ENCODE data around the gene BTF3L4. TPM values are rescaled to one million over a fixed set of nuclear protein-coding genes. Genes with fewer than 3 reads are reported as not detected.

The BTF3L4 gene
- total and polyA plus RNA-seq, 2 experiments from 2014 or later: 112 to 154 TPM

DNA sequence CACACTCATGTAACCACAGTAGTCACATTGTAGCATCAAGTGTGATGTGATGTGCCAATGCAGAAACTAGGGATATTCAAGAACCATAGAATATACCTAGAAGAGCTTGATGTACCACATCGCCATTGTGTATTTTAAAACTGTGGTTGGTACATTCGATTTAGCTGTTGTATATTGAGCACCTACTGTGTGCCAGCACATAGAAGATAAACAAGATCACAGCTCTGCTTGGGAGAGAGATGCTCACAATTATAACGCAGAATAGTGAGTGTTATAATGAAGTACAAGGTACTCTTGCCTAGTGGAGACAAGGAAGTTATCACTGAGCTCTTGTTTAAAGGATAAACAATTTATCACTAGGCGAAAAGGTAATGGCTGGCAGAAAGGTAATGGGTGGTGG is 4.7 kb downstream of the BTF3L4 start (continued):
- TF ChIP-seq, protein P1, sequence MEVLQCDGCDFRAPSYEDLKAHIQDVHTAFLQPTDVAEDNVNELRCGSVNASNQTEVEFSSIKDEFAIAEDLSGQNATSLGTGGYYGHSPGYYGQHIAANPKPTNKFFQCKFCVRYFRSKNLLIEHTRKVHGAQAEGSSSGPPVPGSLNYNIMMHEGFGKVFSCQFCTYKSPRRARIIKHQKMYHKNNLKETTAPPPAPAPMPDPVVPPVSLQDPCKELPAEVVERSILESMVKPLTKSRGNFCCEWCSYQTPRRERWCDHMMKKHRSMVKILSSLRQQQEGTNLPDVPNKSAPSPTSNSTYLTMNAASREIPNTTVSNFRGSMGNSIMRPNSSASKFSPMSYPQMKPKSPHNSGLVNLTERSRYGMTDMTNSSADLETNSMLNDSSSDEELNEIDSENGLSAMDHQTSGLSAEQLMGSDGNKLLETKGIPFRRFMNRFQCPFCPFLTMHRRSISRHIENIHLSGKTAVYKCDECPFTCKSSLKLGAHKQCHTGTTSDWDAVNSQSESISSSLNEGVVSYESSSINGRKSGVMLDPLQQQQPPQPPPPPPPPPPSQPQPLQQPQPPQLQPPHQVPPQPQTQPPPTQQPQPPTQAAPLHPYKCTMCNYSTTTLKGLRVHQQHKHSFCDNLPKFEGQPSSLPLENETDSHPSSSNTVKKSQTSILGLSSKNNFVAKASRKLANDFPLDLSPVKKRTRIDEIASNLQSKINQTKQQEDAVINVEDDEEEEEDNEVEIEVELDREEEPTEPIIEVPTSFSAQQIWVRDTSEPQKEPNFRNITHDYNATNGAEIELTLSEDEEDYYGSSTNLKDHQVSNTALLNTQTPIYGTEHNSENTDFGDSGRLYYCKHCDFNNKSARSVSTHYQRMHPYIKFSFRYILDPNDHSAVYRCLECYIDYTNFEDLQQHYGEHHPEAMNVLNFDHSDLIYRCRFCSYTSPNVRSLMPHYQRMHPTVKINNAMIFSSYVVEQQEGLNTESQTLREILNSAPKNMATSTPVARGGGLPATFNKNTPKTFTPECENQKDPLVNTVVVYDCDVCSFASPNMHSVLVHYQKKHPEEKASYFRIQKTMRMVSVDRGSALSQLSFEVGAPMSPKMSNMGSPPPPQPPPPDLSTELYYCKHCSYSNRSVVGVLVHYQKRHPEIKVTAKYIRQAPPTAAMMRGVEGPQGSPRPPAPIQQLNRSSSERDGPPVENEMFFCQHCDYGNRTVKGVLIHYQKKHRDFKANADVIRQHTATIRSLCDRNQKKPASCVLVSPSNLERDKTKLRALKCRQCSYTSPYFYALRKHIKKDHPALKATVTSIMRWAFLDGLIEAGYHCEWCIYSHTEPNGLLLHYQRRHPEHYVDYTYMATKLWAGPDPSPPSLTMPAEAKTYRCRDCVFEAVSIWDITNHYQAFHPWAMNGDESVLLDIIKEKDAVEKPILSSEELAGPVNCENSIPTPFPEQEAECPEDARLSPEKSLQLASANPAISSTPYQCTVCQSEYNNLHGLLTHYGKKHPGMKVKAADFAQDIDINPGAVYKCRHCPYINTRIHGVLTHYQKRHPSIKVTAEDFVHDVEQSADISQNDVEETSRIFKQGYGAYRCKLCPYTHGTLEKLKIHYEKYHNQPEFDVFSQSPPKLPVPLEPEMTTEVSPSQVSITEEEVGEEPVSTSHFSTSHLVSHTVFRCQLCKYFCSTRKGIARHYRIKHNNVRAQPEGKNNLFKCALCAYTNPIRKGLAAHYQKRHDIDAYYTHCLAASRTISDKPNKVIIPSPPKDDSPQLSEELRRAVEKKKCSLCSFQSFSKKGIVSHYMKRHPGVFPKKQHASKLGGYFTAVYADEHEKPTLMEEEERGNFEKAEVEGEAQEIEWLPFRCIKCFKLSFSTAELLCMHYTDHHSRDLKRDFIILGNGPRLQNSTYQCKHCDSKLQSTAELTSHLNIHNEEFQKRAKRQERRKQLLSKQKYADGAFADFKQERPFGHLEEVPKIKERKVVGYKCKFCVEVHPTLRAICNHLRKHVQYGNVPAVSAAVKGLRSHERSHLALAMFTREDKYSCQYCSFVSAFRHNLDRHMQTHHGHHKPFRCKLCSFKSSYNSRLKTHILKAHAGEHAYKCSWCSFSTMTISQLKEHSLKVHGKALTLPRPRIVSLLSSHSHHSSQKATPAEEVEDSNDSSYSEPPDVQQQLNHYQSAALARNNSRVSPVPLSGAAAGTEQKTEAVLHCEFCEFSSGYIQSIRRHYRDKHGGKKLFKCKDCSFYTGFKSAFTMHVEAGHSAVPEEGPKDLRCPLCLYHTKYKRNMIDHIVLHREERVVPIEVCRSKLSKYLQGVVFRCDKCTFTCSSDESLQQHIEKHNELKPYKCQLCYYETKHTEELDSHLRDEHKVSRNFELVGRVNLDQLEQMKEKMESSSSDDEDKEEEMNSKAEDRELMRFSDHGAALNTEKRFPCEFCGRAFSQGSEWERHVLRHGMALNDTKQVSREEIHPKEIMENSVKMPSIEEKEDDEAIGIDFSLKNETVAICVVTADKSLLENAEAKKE (CRISPR knock-in tag; IDR thresholded peaks at IDR 0.05): no peak
- TF ChIP-seq CREB1 (CRISPR knock-in tag; IDR thresholded peaks at IDR 0.05; ENCODE audit: low read depth): no peak

DNA sequence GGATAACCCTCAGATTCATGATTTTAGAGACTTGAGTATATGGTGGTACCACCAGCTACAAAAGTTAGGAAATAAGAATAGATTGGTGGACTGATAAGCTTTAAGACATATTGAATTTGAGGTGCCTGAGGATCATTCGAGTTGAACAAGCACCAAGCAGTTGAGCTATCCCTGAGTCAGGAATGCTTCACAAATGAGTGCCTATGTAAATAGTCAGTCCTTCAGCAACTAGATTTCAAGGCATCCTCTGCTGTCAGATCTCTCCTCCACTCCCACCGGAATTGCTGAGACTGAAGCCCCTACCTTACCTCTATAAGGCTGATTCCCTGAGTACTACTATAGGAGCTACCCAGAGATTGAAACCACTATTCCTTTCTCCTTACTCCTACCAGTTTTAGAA is 7.1 kb downstream of the BTF3L4 start:
- no peak overlapping the region for H3K4me2 ChIP-seq
- no peaks in the 10 kb centered on the region for H3F3A ChIP-seq (replicated peaks; ENCODE audit: low read depth)
- no peak overlapping the region for H3K4me3 ChIP-seq
- H3K4me1 ChIP-seq (ENCODE audit: insufficient read depth): peaks cover 2% of the 10 kb centered on the region; the same call in 1 of the 2 replicates
- no peak overlapping the region for H3K4me3 Mint-ChIP-seq
- no peak overlapping the region for H2AFZ ChIP-seq
- peaks cover 82% of the 10 kb centered on the region for H3K36me3 Mint-ChIP-seq (ENCODE audit: low read depth)
- ATAC-seq (no peak), DNase-seq (ENCODE audit: low spot score) (no peak)
- H3K27ac Mint-ChIP-seq: peak overlapping the region; percentile 26; the same call in 1 of the 2 replicates
- no peak overlapping the region for H3K27ac ChIP-seq (ENCODE audit: low read depth)
- no peaks in the 10 kb centered on the region for H3K9me3 Mint-ChIP-seq
- peaks cover 26% of the 10 kb centered on the region for H4K20me1 ChIP-seq (replicated peaks; ENCODE audit: insufficient read depth)
- H3K27me3 Mint-ChIP-seq (ENCODE audit: insufficient read depth, low read depth, poor library complexity): peaks cover 2% of the 10 kb centered on the region
- H3K36me3 ChIP-seq (ENCODE audit: insufficient read depth): peaks cover 65% of the 10 kb centered on the region
- H3K9me2 ChIP-seq (ENCODE audit: insufficient read depth): no peaks in the 10 kb centered on the region
- no peaks in the 10 kb centered on the region for H3K27me3 ChIP-seq (ENCODE audit: insufficient read depth)
- peaks cover 86% of the 10 kb centered on the region for H3K79me2 ChIP-seq (replicated peaks; ENCODE audit: insufficient read depth)
- peaks cover 7% of the 10 kb centered on the region for H3K4me1 Mint-ChIP-seq
- TF ChIP-seq, protein P2, sequence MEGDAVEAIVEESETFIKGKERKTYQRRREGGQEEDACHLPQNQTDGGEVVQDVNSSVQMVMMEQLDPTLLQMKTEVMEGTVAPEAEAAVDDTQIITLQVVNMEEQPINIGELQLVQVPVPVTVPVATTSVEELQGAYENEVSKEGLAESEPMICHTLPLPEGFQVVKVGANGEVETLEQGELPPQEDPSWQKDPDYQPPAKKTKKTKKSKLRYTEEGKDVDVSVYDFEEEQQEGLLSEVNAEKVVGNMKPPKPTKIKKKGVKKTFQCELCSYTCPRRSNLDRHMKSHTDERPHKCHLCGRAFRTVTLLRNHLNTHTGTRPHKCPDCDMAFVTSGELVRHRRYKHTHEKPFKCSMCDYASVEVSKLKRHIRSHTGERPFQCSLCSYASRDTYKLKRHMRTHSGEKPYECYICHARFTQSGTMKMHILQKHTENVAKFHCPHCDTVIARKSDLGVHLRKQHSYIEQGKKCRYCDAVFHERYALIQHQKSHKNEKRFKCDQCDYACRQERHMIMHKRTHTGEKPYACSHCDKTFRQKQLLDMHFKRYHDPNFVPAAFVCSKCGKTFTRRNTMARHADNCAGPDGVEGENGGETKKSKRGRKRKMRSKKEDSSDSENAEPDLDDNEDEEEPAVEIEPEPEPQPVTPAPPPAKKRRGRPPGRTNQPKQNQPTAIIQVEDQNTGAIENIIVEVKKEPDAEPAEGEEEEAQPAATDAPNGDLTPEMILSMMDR (conservative IDR thresholded peaks at IDR 0.05; ENCODE audit: low read depth in 2 of 2): no peak
- TF ChIP-seq, protein P3, sequence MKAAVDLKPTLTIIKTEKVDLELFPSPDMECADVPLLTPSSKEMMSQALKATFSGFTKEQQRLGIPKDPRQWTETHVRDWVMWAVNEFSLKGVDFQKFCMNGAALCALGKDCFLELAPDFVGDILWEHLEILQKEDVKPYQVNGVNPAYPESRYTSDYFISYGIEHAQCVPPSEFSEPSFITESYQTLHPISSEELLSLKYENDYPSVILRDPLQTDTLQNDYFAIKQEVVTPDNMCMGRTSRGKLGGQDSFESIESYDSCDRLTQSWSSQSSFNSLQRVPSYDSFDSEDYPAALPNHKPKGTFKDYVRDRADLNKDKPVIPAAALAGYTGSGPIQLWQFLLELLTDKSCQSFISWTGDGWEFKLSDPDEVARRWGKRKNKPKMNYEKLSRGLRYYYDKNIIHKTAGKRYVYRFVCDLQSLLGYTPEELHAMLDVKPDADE (IDR thresholded peaks at IDR 0.05): no peak
- TF ChIP-seq ZNF114 (CRISPR knock-in tag; IDR thresholded peaks at IDR 0.05): no peak
- no peak for TF ChIP-seq EZH2 (IDR thresholded peaks at IDR 0.05; ENCODE audit: low read depth, unreplicated experiment)
- no peak for TF ChIP-seq JUNB (IDR thresholded peaks at IDR 0.05; ENCODE audit: unreplicated experiment)
- TF ChIP-seq, protein P4, sequence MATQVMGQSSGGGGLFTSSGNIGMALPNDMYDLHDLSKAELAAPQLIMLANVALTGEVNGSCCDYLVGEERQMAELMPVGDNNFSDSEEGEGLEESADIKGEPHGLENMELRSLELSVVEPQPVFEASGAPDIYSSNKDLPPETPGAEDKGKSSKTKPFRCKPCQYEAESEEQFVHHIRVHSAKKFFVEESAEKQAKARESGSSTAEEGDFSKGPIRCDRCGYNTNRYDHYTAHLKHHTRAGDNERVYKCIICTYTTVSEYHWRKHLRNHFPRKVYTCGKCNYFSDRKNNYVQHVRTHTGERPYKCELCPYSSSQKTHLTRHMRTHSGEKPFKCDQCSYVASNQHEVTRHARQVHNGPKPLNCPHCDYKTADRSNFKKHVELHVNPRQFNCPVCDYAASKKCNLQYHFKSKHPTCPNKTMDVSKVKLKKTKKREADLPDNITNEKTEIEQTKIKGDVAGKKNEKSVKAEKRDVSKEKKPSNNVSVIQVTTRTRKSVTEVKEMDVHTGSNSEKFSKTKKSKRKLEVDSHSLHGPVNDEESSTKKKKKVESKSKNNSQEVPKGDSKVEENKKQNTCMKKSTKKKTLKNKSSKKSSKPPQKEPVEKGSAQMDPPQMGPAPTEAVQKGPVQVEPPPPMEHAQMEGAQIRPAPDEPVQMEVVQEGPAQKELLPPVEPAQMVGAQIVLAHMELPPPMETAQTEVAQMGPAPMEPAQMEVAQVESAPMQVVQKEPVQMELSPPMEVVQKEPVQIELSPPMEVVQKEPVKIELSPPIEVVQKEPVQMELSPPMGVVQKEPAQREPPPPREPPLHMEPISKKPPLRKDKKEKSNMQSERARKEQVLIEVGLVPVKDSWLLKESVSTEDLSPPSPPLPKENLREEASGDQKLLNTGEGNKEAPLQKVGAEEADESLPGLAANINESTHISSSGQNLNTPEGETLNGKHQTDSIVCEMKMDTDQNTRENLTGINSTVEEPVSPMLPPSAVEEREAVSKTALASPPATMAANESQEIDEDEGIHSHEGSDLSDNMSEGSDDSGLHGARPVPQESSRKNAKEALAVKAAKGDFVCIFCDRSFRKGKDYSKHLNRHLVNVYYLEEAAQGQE (IDR thresholded peaks at IDR 0.05; ENCODE audit: unreplicated experiment): no peak
